Erythroblast (primary cell): Measurements from ENCODE around the gene CNDP2.

Source experiments
- GATA1 ChIP-seq: IDR thresholded peaks from 2 replicates; pipeline ENCODE4 v1.6.1; 2011; ENCODE audit warnings: low read depth, mild to moderate bottlenecking, control low read depth, low read length, moderate library complexity
- POLR2A ChIP-seq: IDR thresholded peaks from 2 replicates; pipeline ENCODE4 v1.6.1; 2011; ENCODE audit warnings: mild to moderate bottlenecking, low read length

DNA sequence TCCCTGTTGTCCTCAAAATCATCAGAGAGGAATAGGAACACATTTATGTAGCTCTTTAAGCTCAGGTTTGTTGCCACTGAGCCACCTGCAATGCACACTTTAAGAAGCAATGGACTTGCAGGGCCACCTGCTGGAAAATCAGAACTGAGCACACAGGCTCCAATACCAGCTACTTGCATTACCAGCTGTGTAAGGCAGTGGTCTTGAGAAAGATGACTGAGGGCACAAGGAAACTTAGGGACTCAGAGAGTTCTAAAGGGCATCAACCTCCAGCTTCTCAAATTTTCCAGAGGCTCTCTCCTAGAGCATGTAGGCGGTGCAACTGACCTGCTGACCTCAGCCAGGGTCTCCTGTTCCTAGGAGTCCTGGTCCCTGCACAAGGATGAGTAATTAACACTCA, 2.5 kb upstream of the CNDP2 start:
- TF ChIP-seq POLR2A (no peak), GATA1 (no peak)
